Activated T-cell treated with anti-CD3 and anti-CD28 coated beads, Interleukin-2, amount 50 U/mL, for 1 hour (primary cell): Measurements from ENCODE around the gene TOP3A.
"Not testable (repeated sequence)": the region's sequence is repeated elsewhere in the genome, so short reads cannot be mapped to it uniquely, and the experiment has no call there.

ENCODE experiments used
- DNase-seq: peaks from one replicate; pipeline ENCODE4 v3.0.0-alpha.2; 2020

TOP3A gene

GRCh38 chr17:18324140-18325050, 9.6 kb upstream of the TOP3A start:
- DNase-seq: no peak

- DNase-seq: no peak
These were observed 8.8 kb upstream of the TOP3A start for GRCh38 chr17:18323507-18324139.

GRCh38 chr17:18323007-18323406, 8.2 kb upstream of the TOP3A start:
- no peak for DNase-seq

- no peak for DNase-seq
These were observed 7.7 kb upstream of the TOP3A start for GRCh38 chr17:18322522-18322921.

GRCh38 chr17:18321309-18321708, 6.5 kb upstream of the TOP3A start:
- no peak for DNase-seq

- no peak for DNase-seq
These were observed 5.5 kb upstream of the TOP3A start for GRCh38 chr17:18320301-18320700.

GRCh38 chr17:18319604-18320256, 4.9 kb upstream of the TOP3A start:
- no peak for DNase-seq

- no peak for DNase-seq
These were observed 4.1 kb upstream of the TOP3A start for GRCh38 chr17:18318771-18319450.

GRCh38 chr17:18318117-18318516, 3.3 kb upstream of the TOP3A start:
- DNase-seq: no peak

GRCh38 chr17:18315961-18316360, 1.2 kb upstream of the TOP3A start:
- no peak for DNase-seq

- no peak for DNase-seq
These were observed 748 bp upstream of the TOP3A start for GRCh38 chr17:18315562-18315922.

GRCh38 chr17:18314059-18314730, 599 bp downstream of the TOP3A start:
- DNase-seq: no peak

GRCh38 chr17:18309202-18309601, 5.6 kb downstream of the TOP3A start:
- DNase-seq: no peak

GRCh38 chr17:18303206-18303605, 11.6 kb downstream of the TOP3A start:
- DNase-seq: not testable (repeated sequence)

GRCh38 chr17:18300725-18301480, 13.9 kb downstream of the TOP3A start:
- no peak for DNase-seq

- not testable (repeated sequence) for DNase-seq
These were observed 16.7 kb downstream of the TOP3A start for GRCh38 chr17:18298061-18298460.

GRCh38 chr17:18291718-18292540, 22.9 kb downstream of the TOP3A start:
- DNase-seq: no peak

- DNase-seq: no peak
These were observed 29.5 kb downstream of the TOP3A start for GRCh38 chr17:18285296-18285695.

GRCh38 chr17:18281788-18282187, 33.0 kb downstream of the TOP3A start:
- DNase-seq: no peak

- no peak for DNase-seq
These were observed 33.9 kb downstream of the TOP3A start for GRCh38 chr17:18280766-18281371.

- DNase-seq: no peak
These were observed 34.5 kb downstream of the TOP3A start for GRCh38 chr17:18280249-18280648.
